HL-60 (cell line): ENCODE data around the gene PRDM16.

Experiments
- GABPA ChIP-seq: IDR thresholded peaks from 2 replicates; pipeline ENCODE4 v1.6.1; 2012; ENCODE audit warnings: low read depth
- POLR2AphosphoS5 ChIP-seq: IDR thresholded peaks from 2 replicates; pipeline ENCODE4 v1.6.1; 2012; ENCODE audit warnings: low read depth
- TF ChIP-seq, protein P1 (sequence below): IDR thresholded peaks from one replicate; pipeline ENCODE4 v1.5.1; 2011; ENCODE audit warnings: low read length, control low read depth, inconsistent platforms; ENCODE audit not compliant: insufficient read depth

DNA sequence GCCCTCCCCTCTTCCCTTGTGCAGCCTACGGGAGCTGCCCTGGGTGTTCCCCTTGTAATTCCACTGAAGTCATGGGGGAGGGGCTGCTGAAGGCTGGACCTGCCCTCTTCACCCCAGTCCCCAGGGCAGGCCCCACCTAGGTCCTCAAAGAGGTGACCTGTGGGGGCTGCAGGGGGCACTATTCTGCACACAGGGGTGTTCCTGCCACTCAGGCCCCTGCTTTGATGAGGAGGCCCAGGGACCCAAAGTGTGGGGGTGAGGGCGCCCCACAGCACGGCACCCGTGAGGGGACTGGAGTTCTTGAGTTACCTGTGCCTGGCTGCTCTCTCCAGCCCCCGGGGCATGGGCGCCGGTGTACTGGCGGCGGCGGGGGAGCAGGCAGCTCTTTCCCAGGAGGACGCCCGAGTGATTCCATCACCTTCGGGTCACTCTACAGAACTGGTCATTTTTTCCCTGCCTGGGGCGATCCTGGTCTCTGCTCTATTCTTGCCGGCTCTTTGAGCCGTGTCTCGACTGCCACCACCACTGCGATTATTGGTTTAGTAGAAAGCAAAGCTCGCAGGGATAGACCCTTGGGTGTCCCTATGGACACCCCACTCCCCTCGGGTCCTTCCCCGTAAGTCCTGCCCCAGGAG lies 6.9 kb upstream of the PRDM16 start:
- no peak for TF ChIP-seq POLR2AphosphoS5
- TF ChIP-seq, protein P1, sequence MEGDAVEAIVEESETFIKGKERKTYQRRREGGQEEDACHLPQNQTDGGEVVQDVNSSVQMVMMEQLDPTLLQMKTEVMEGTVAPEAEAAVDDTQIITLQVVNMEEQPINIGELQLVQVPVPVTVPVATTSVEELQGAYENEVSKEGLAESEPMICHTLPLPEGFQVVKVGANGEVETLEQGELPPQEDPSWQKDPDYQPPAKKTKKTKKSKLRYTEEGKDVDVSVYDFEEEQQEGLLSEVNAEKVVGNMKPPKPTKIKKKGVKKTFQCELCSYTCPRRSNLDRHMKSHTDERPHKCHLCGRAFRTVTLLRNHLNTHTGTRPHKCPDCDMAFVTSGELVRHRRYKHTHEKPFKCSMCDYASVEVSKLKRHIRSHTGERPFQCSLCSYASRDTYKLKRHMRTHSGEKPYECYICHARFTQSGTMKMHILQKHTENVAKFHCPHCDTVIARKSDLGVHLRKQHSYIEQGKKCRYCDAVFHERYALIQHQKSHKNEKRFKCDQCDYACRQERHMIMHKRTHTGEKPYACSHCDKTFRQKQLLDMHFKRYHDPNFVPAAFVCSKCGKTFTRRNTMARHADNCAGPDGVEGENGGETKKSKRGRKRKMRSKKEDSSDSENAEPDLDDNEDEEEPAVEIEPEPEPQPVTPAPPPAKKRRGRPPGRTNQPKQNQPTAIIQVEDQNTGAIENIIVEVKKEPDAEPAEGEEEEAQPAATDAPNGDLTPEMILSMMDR = no peak
- TF ChIP-seq GABPA = no peak
